GM12874 (cell line): ENCODE measurements around the gene SGCD.

Experiments used
- CTCF ChIP-seq: IDR thresholded peaks from 2 replicates; pipeline ENCODE4 v1.5.1; 2011; ENCODE audit warnings: low read depth, mild to moderate bottlenecking, control low read depth, low read length, moderate library complexity; ENCODE audit not compliant: insufficient read depth

SGCD gene

GRCh38 chr5:156681265-156681664 lies 354.3 kb downstream of the SGCD start:
- no peak for TF ChIP-seq CTCF

GRCh38 chr5:156682971-156683370 lies 356.0 kb downstream of the SGCD start:
- TF ChIP-seq CTCF = no peak

- TF ChIP-seq CTCF = no peak
These were observed 356.5 kb downstream of the SGCD start for GRCh38 chr5:156683509-156683908.

DNA sequence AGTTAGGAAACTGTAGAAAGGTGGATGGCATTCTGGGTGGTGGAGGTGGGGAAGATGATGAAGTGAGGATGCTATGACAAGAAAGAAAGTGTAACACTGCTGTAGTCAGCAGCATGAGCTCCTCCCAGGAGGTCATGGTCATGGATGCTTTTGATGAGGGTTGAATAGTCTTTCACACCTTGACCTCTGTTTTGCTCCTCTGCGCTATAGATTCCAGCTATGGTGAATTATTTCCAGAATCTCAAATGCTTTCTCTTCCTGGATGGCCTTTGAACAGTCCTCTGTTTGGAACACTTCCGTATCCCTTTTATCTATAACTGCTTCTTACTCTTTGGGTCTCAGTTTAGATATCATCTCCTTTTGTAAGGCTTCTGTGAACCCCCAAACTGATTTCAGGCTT lies 357.3 kb downstream of the SGCD start:
- no peak for TF ChIP-seq CTCF

DNA sequence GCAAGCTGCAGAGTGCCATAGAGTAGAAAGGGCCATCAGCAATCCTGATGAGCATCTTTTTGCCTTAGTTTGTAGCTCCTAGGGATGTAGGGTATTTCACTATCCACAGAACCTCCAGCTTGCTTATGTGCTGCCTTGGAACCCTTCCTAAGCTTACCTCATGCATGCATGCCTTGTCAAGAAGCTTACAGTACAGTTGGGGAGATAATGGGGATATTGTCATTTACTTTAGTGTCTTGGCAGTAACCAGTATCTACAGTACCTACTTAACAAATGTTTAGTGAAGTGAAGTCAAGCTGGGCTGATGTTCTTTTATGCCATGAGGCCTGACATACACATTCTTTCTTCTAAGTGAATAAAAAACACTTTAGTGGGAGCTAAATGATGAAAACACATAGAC lies 358.5 kb downstream of the SGCD start:
- TF ChIP-seq CTCF = no peak

DNA sequence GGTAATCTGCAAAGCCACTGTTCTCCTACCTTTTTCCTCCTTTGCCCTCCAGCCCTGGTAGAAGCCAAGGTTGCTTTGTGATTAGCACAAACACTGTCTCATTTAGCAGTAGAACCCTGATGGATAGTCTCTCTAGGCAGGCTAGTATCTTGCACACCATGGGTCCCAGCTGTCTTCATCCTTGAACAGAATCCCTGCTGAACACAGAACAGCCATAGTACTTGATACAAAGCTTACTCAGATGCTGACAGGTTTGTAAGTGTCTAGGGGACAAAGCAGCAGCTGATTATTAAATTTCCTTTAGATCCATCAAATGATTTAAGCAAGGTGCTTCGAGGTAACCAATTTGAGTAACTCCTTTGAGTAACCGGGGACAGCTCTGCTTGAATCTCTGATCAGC lies 359.4 kb downstream of the SGCD start:
- TF ChIP-seq CTCF = no peak

DNA sequence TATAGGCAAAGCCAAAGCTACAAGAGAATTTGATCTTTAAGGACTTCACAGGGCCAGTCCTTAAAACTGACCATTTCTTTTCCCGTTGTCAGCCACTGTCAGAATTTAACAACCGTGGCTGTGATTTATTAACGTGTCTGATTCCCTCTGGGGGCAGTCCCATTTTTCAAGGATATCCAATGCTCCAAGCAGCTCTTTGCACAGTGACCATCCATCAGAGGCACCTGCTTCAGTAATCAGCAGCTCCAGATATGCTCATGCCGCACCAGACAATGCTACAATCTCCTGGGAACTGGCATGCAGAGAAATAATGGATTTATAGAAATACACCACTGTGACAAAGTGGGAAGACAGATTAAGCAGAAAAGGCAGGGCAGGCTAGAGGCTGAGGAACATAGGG lies 359.8 kb downstream of the SGCD start:
- TF ChIP-seq CTCF = no peak

DNA sequence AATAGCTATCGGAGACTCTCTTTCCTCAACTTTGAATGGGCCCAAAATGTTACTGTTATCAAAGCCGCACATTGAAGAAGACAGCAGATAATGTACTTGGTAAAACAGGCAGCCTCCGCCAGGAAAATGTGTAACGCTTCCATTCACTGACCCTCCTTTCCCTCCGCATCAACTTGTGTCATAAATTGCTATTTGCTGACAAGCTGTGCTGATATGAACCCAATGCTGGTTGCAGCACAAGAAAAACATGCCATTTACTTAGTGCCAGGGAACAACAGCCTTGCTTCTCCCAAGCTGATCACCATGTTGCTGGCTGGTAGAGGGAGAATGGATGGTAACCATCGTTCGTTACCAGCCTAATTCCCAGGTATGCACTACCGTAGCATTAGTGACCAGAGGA lies 360.6 kb downstream of the SGCD start:
- TF ChIP-seq CTCF = no peak
